Activated CD8-positive, alpha-beta memory T cell treated with anti-CD3 and anti-CD28 coated beads for 4 hours (primary cell): ENCODE results near the gene WFDC9.
"Not testable (repeated sequence)": the region's sequence is repeated elsewhere in the genome, so short reads cannot be mapped to it uniquely, and the experiment has no call there.

ENCODE experiments used
- DNase-seq, 2 donors: peaks; one replicate each; pipeline ENCODE4 v3.0.0-alpha.2; 2020; ENCODE audit warnings: low read depth in 2 of 2

Gene WFDC9

GRCh38 chr20:45631184-45631583, at the start of gene WFDC9:
Gene WFDC9 (minus strand): TSS chr20:45631284. CDS start chr20:45610181, 21,103 bp downstream.
- DNase-seq: no peak

- DNase-seq: no peak
Observed at GRCh38 chr20:45679650-45680049, 48.6 kb upstream of the WFDC9 start.

GRCh38 chr20:45672765-45673164, 41.7 kb upstream of the WFDC9 start:
- DNase-seq: no peak

- no peak for DNase-seq
Observed at GRCh38 chr20:45670139-45670538, 39.1 kb upstream of the WFDC9 start, which contains the start of gene WFDC11. Gene WFDC11 (minus strand): TSS chr20:45670239. CDS start chr20:45650600, 19,639 bp downstream.

GRCh38 chr20:45657038-45657437, 26.0 kb upstream of the WFDC9 start:
- DNase-seq: not testable (repeated sequence)

GRCh38 chr20:45651726-45652125, 20.6 kb upstream of the WFDC9 start:
- not testable (repeated sequence) for DNase-seq

- no peak for DNase-seq
Observed at GRCh38 chr20:45649312-45649863, 18.3 kb upstream of the WFDC9 start.

- DNase-seq: no peak
Observed at GRCh38 chr20:45647441-45648050, 16.5 kb upstream of the WFDC9 start.

- no peak for DNase-seq
Observed at GRCh38 chr20:45646875-45647274, 15.8 kb upstream of the WFDC9 start.

- not testable (repeated sequence) for DNase-seq
Observed at GRCh38 chr20:45645869-45646268, 14.8 kb upstream of the WFDC9 start.

- DNase-seq: not testable (repeated sequence)
Observed at GRCh38 chr20:45641076-45641475, 10.0 kb upstream of the WFDC9 start.

- DNase-seq: no peak
Observed at GRCh38 chr20:45639687-45640086, 8.6 kb upstream of the WFDC9 start.

- no peak for DNase-seq
Observed at GRCh38 chr20:45636513-45636912, 5.4 kb upstream of the WFDC9 start.

- no peak for DNase-seq
Observed at GRCh38 chr20:45630371-45630770, 713 bp downstream of the WFDC9 start.

GRCh38 chr20:45629496-45630100, 1.5 kb downstream of the WFDC9 start, which contains the start of gene WFDC10A:
Gene WFDC10A (plus strand): TSS chr20:45629739. CDS start chr20:45629814, 75 bp downstream.
- no peak for DNase-seq

GRCh38 chr20:45626540-45626939, 4.5 kb downstream of the WFDC9 start:
- no peak for DNase-seq

GRCh38 chr20:45621593-45621992, 9.5 kb downstream of the WFDC9 start:
- DNase-seq: no peak

- no peak for DNase-seq
Observed at GRCh38 chr20:45617591-45617990, 13.5 kb downstream of the WFDC9 start.

GRCh38 chr20:45612314-45612713, 18.8 kb downstream of the WFDC9 start:
- no peak for DNase-seq

- no peak for DNase-seq
Observed at GRCh38 chr20:45611054-45611453, 20.0 kb downstream of the WFDC9 start.

GRCh38 chr20:45607810-45608209, 23.3 kb downstream of the WFDC9 start:
- DNase-seq: no peak

- no peak for DNase-seq
Observed at GRCh38 chr20:45595235-45595634, 35.8 kb downstream of the WFDC9 start.

- no peak for DNase-seq
Observed at GRCh38 chr20:45593498-45593897, 37.6 kb downstream of the WFDC9 start.
